GM18526 (cell line): ENCODE measurements around the gene MAN1C1.

Experiments
- POLR2A ChIP-seq: IDR thresholded peaks from 3 replicates; pipeline ENCODE4 v1.6.1; 2011; ENCODE audit not compliant: insufficient read length; ENCODE audit errors: extremely low read depth

The MAN1C1 gene

DNA sequence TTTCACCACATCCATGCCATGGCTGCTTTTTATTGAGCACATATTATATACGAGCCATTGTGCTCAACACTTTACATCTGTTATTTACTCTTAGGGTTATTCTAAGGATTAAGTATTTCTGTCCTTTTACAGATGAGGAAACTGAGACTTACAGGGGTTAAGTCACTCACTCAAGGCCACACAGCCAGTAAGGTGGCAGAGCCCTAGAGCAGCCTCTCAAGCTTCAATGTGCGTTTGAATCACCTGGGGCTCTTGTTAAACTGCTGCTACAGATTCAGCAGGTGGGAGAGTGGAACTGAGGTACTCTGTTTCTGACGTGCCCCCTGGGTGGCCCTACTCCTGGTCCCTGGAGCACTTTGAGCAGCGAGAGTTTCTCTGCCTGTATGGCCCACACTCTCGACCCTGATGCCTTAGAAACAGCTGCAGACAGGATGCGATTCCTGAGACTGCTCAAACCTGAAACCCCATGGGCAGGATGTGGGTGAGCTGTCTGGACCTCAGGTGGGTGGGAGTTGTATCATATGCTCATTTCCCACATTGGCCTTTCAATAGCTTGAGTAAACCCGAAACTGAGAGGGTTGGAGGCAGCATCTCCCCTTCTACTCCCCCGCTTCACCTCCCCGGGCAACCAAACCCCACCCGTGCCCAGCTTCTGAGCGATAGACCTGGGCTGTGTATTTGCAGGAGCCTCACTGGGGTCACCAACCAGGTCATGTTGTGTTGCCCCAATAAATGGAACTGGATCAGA, 59.3 kb downstream of the MAN1C1 start:
- TF ChIP-seq POLR2A = no peak

DNA sequence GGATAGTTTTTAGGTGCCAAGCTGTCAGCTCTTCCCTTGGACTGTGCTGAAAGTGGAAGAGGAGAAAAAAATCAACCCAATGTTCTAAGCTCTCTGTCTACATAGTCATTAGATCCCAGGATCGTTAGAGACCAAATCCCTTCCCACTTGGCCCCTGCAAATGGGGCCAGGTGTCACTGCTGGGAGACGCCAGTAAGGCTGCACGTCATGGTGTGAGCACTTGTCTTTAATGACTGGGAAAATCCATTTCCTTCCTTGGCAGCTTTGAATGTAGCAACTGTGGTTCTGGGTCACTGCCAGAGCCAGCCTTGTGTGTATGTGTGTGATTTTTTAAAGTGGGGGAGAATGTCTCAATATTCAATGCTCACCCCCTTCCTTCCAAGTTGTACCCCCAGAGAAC, 59.9 kb downstream of the MAN1C1 start:
- no peak for TF ChIP-seq POLR2A

DNA sequence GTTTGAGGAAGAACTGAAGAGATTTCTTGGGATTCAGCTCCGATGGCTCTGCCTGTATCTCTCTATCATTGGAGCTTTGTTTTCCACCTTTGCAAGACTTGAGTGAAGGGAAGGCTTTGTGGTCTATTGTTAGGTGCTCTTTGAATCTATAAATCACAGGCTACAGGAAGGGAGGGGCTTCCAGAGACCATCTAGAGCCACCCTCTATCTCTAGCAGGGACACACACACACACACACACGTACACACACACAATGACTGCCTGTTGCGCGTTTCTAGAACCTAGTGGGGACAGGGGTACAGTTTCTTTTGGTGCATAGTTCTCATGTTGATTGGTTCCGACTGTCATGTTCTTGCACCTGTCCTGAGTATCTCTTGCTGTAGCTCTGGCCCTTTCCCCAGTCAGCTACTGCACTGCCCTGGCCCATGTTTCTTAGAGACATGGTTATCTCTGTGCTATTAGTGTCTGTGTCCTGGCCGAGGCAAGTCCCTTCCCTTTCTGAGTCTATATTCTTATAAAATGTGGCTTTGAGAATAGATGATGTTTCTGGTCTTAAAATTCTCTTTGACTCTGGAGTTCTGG, 60.7 kb downstream of the MAN1C1 start:
- no peak for TF ChIP-seq POLR2A

DNA sequence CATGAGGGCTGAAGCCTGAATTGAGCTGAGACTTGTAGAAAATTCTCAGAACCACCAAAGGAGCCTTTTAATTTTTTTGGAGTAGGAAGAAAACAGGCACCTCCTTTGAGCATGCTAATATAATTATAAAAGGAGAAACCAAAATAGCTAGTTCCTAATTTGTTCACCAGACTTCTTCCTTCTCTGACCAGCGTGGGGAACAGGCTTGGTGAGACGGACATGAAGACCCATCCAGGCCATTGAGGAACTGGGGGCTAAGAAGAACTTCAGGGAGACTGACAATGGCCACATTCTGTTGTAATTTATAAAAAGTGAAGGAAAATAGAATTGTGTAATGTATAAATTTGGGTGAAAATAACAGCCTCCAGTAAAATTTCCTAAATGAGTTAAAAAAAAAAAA, 62.6 kb downstream of the MAN1C1 start:
- TF ChIP-seq POLR2A = no peak

DNA sequence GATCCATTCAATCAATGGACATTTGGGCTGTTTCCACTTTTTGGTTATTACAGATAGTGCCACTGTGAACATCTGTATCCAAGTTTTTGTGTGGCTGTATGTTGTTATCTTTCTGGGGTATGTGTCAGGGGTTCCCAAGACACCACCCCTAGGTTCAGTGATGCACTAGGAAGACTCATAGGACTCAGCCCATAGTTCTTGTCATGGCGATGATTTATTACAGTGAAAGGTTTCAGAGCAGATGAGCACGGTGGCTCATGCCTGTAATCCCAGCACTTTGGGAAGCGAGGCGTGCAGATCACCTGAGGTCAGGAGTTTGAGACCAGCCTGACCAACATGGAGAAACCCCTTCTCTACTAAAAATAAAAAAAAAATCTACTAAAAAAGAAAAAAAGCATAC, 64.1 kb downstream of the MAN1C1 start:
- no peak for TF ChIP-seq POLR2A

DNA sequence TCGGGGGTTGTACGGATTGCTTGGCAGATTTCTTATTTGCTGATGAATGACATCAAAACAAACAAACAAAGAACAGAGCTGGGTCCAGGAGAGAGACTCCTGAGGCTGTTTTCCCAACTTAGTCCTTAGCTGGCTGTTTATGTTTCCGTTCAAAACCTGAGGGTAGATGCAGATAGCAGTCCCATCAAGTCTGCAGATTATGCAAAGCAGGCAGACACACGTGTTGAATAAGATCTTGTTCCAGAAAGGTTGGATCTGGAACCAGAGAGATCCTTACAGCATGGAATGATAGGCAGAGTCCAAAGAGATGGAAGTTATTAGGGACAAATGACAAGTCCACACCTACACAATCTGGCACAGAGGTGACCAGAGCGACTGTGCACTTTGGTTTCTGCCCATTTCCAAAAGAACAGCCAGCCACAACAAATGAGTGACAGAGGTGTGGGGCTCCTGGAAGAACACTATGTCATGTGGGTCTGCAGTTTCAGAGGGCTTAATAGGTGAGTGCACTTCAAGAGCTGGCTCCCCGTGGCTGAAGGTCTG, 65.5 kb downstream of the MAN1C1 start:
- TF ChIP-seq POLR2A = no peak

DNA sequence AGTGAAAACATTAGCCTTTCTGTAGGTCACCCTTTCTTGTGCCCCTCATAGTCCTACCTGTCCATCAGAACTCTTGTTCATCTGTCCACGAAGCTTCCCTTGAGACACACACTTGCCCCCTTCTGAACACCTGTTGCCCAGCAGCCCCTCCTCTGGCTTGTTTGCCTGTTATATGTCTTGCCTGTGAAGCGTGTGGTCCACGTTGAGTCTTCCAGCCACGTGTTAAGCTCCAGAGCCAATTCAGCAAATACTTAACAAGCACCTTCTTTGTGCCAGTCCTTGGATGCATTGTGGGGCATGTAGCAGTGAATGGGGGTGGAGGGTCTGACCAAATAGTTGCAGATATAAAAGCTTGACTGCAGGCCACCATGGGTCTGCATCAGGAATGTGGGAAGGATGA, 66.6 kb downstream of the MAN1C1 start:
- TF ChIP-seq POLR2A = no peak

DNA sequence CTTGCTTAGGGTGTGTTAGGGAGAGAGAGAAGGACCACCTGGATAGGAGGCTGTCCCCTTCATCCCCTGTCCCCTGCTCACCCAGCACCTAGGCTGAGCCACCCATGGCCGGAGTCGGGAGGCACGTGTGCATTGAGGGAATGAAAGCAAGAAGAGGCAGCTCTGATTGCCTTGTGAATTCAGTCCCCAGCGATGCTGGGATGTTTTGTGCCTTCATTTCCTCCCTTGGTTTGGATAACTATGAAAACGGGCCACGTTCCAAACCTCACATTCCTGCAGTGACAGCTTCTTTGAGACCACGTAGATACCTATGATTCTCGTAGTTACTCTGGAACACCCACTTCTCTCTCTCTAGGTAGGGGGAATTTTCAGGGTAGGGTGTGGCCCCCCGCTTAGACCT, 67.1 kb downstream of the MAN1C1 start:
- no peak for TF ChIP-seq POLR2A

DNA sequence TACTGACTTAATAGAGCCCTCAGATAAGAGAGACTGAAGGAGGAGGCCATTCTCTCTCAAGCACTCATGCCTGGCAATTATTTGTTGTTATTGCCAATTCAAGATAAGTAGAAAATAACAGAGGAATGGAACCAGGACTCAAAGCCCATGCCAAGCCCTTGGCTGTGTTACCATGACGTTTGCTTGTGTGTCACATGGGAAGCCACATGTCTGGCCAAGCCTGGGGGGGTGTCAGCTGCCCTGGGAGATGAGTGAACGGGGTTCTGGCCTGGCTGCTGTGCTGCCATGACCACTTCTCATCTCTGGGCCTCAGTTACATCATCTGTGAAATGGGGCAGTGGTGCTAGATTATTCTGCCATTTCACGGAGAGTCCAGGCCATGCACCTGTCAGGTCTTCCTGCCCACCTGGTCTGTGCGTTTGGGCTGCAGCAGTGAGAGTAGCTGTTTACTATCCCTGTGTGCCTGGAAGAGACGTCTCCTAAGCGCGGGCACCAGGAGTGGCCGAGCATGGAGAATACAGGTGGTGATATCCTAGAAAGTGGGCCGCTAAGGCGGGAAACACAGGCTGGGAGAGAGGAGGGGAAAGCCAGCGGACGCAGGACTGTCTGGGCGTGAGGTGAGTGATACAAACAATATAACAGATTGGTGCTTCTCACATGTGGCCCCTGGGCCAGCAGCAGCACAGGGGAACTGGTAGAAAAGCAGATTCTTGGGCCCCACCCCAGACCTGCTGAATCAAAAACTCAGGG, 67.8 kb downstream of the MAN1C1 start:
- TF ChIP-seq POLR2A = no peak

DNA sequence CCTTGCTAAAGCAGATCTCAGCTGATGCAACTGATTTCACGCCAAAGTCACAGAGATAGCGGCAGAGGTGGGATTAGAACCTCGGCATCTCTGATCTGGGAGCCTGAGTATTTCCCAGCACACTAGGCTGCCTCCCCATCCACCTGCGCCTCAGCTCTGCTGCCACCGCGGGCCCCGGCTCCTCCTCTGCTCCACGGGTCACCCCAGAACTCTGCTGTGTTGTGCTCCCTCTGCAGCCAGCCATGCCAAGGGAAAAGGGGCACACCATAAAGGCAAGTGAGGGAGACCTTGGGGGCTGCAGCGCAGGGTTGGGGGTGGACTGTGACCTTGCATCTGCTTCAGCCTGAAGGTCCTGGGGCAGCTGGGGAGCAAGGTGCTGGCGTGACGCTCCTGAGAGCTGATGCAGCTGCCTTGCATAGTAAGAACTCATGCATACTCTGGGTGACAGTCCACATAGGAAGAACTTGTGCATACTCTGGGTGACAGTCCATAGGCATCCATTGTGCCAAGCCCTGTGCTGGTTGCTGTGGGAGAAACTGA, 68.7 kb downstream of the MAN1C1 start:
- no peak for TF ChIP-seq POLR2A

DNA sequence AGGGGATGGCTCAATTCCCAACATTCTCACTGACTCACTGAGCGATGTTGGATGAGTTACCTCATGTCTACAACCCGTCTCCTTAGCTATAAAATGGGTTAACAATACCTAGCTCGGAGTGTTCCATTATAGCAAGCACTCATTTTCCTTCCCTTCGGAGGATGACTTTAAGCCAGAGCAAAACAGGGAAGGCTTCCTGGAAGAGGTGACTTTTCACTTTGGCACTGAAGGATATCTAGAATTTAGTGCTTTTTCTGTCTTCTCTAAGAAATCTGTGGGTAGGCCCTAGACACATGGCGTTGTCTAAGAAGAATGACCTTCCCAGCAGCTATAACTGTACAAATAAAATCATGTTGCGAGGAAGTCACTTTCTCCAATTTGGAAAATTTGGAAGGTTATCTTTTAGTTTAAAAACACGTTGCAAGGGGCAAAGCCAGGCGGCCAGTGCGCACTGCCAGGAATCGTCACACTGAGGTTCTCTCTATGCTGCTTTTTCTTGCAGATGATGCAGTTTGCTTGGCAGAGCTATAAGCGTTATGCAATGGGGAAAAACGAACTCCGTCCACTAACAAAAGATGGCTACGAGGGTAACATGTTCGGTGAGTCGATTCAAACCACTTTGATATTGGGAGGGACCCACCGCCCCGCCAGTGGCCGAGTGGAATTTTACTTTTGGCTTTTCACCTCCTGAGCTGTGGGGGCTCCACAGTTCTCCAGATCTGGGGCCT, 69.5 kb downstream of the MAN1C1 start:
- TF ChIP-seq POLR2A = no peak

DNA sequence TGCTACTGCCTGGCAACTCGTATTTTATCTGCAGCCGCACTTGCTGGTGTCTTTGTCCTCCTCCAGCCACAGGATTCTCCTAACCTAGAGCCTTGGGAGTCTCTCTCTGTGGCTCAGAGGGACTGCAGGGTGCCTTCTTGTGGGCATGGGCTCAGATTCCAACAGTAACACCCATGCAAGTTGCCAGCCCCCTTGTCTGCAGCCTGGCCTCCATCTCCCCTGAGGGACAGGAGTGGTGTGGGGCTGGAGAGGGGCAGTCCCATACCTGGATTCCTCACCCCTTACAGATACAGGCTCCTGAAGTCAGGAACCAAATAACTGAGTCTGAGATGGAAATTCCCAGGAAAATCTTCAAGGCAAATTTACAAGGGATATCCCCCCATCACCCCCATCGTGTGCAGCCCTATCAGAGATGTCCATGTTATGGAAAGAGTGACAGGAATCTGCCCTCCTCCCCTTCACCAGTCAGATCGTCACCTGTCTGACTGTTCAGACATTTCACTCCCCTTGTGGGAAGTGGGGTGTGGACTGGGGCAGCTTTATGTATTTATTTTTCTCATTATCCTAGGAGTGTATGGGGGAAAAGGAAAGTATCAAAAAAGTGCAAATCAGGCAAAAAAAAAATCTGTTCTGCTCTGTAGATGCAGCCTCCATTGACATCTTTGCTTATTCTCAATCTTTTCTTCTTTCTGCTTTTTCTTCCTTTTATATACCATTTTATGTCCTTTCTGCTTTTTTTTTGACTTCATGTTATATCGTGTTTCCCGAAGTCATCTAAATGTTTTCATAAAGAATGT, 70.8 kb downstream of the MAN1C1 start:
- TF ChIP-seq POLR2A = no peak

DNA sequence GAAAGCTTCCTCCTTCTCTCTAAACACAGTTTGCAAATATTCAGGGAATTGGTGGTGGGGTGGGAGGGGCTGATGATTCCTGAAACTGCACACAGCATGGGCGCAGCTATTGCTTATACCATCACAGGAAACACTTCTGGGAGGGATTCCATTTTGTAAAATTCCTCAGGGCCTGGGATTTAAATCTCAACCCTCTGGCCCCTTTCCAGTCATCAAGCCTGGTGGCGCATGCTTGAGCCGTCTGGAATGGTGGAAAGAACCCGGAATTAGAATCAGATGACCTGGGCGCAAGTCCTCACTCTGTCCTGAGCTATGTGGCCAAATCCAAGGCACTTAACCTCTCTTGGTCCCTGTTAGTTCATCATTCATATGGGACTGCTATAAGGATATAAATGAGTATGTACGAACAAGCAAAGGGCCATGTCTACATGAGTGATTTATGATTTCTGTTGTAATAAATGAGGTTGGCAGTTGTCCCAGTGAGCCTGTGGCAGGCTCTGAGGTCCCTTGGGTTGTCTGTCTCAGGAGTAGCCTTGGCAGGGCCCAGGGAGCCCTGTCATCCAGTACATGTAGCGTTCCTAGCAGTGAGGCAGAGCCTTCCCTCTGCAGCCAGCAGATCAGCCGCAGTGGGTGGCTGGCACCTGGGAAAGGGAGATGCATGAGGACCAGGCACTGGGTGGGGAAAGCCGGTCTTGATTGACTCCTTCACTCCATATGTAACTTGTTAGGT, 72.0 kb downstream of the MAN1C1 start:
- TF ChIP-seq POLR2A = no peak
